ENCODE data around the gene WLS.
"Not testable (repeated sequence)": the region's sequence is repeated elsewhere in the genome, so short reads cannot be mapped to it uniquely, and the experiment has no call there.

The WLS gene

GRCh38 chr1:68162761-68163160 is 69.6 kb downstream of the WLS start:
- DNase-seq: no peak

GRCh38 chr1:68161672-68162071 is 70.7 kb downstream of the WLS start:
- DNase-seq: not testable (repeated sequence)

- DNase-seq: not testable (repeated sequence)
These were observed 71.4 kb downstream of the WLS start for GRCh38 chr1:68160935-68161334.

- DNase-seq: no peak
These were observed 72.3 kb downstream of the WLS start for GRCh38 chr1:68160021-68160420.

- no peak for DNase-seq
These were observed 73.5 kb downstream of the WLS start for GRCh38 chr1:68158837-68159236.

GRCh38 chr1:68157416-68157815 is 74.9 kb downstream of the WLS start:
- DNase-seq: no peak

GRCh38 chr1:68151690-68152089 is 80.6 kb downstream of the WLS start:
- DNase-seq: no peak

GRCh38 chr1:68149907-68150306 is 82.4 kb downstream of the WLS start:
- DNase-seq: no peak

- DNase-seq: no peak
These were observed 83.1 kb downstream of the WLS start for GRCh38 chr1:68149110-68149798.

GRCh38 chr1:68148631-68149030 is 83.7 kb downstream of the WLS start:
- no peak for DNase-seq

- no peak for DNase-seq
These were observed 84.7 kb downstream of the WLS start for GRCh38 chr1:68147534-68148171.

- no peak for DNase-seq
These were observed 86.8 kb downstream of the WLS start for GRCh38 chr1:68145418-68146126.

GRCh38 chr1:68144856-68145255 is 87.5 kb downstream of the WLS start:
- DNase-seq: no peak

- DNase-seq: no peak
These were observed 88.7 kb downstream of the WLS start for GRCh38 chr1:68143633-68144032.

- DNase-seq: no peak
These were observed 89.9 kb downstream of the WLS start for GRCh38 chr1:68142461-68142860.

GRCh38 chr1:68142036-68142435 is 90.3 kb downstream of the WLS start:
- no peak for DNase-seq

GRCh38 chr1:68141071-68142021 is 91.0 kb downstream of the WLS start:
- DNase-seq: peak; percentile 31

GRCh38 chr1:68140536-68140935 is 91.8 kb downstream of the WLS start:
- no peak for DNase-seq

- no peak for DNase-seq
These were observed 96.1 kb downstream of the WLS start for GRCh38 chr1:68136187-68136586.

- DNase-seq: no peak
These were observed 99.7 kb downstream of the WLS start for GRCh38 chr1:68132426-68133130.

- DNase-seq: no peak
These were observed 101.1 kb downstream of the WLS start for GRCh38 chr1:68131261-68131660.

GRCh38 chr1:68129536-68130250 is 102.6 kb downstream of the WLS start:
- DNase-seq: no peak

Data from retina (tissue), 1 donor.